NT2/D1 (cell line): ENCODE results near the gene HYCC2.

ENCODE experiments used
- SUZ12 ChIP-seq: IDR thresholded peaks from 2 replicates; pipeline ENCODE4 v1.6.1; 2011; ENCODE audit not compliant: insufficient read length, insufficient read depth; ENCODE audit errors: extremely low read depth
- YY1 ChIP-seq: IDR thresholded peaks from 2 replicates; pipeline ENCODE4 v1.6.1; 2011; ENCODE audit not compliant: insufficient read length, insufficient read depth
- ZNF274 ChIP-seq: IDR thresholded peaks from 2 replicates; pipeline ENCODE4 v1.6.1; 2011; ENCODE audit warnings: mild to moderate bottlenecking, low read depth, low read length

GRCh38 chr2:201070948-201071478, 458 bp downstream of the HYCC2 start:
- TF ChIP-seq ZNF274 = no peak
- TF ChIP-seq YY1 = no peak
- no peak for TF ChIP-seq SUZ12
